ENCODE measurements around the gene PARD3. TPM values are rescaled to one million over a fixed set of nuclear protein-coding genes. Genes with fewer than 3 reads are reported as not detected.
A peak's percentile ranks its signal among the peaks of the same experiment; 100 is the strongest.

Gene PARD3
- polyA plus RNA-seq, 2 of the 4 experiments (the other 2 are of a cell fraction), result 110 to 200 TPM

GRCh38 chr10:34507217-34507616, 307.9 kb downstream of the PARD3 start:
- FAIRE-seq, result no peak
- Histone ChIP-seq H3K9me3 (no peaks in the 10 kb centered on the region), H3K4me2 (peak overlapping the region; percentile 9; the same call in 1 of the 3 replicates), H3K4me1 (peaks cover 60% of the 10 kb centered on the region), H3K4me3 (no peak overlapping the region), H3K27ac (peak overlapping the region; percentile 19 to 68; a peak in 4 of 6 replicates)
- no peak for TF ChIP-seq FOSL2 (IDR thresholded peaks at IDR 0.05)
- no peak for TF ChIP-seq FOSL2 (CRISPR knock-in tag; IDR thresholded peaks at IDR 0.05)
- TF ChIP-seq MAX (IDR thresholded peaks at IDR 0.05), result no peak
- TF ChIP-seq HOXA7 (CRISPR knock-in tag; IDR thresholded peaks at IDR 0.05), result no peak
- TF ChIP-seq BHLHE40 (IDR thresholded peaks at IDR 0.05; ENCODE audit: low read depth, low read length), result no peak
- TF ChIP-seq E2F6 (IDR thresholded peaks at IDR 0.05; ENCODE audit: borderline replicate concordance, low read depth), result no peak
- no peak for TF ChIP-seq ELK1 (IDR thresholded peaks at IDR 0.05; ENCODE audit: low read depth, low read length)
- no peak for TF ChIP-seq USF2 (IDR thresholded peaks at IDR 0.05)
- TF ChIP-seq CEBPB (IDR thresholded peaks at IDR 0.05), result no peak
- no peak for TF ChIP-seq PHF8 (IDR thresholded peaks at IDR 0.05; ENCODE audit: borderline replicate concordance, low read depth)
- no peak for TF ChIP-seq ZSCAN20 (CRISPR knock-in tag; IDR thresholded peaks at IDR 0.05)
- TF ChIP-seq CTCF (IDR thresholded peaks at IDR 0.05), result no peak
- no peak for TF ChIP-seq SMC3 (IDR thresholded peaks at IDR 0.05)
- TF ChIP-seq HMGXB4 (CRISPR knock-in tag; IDR thresholded peaks at IDR 0.05; ENCODE audit: borderline replicate concordance), result no peak
- TF ChIP-seq KDM5A (IDR thresholded peaks at IDR 0.05), result no peak
- no peak for TF ChIP-seq EP300 (IDR thresholded peaks at IDR 0.05)
- TF ChIP-seq HOXB5 (CRISPR knock-in tag; IDR thresholded peaks at IDR 0.05), result no peak
- TF ChIP-seq HEYL (CRISPR knock-in tag; IDR thresholded peaks at IDR 0.05), result no peak
- no peak for TF ChIP-seq POLR2AphosphoS2 (conservative IDR thresholded peaks at IDR 0.05; ENCODE audit: low read length)
- TF ChIP-seq ATOH8 (CRISPR knock-in tag; IDR thresholded peaks at IDR 0.05; ENCODE audit: low read depth), result no peak
- ATAC-seq, result no peak
- DNase-seq (ENCODE audit: low read depth in 1 of 2, low spot score in 1 of 2), result no peak
- CTCF ChIA-PET, result no interaction called here
- WGBS (ENCODE audit: missing lambda C conversion rate), result 69% methylated on average over 3 of the region's 3 CpGs
- POLR2A ChIA-PET, result interaction anchor here (0.9 kb wide), 1 partner anchor 21 kb away, joined by 5 read pairs; no protein-coding TSS in a partner anchor

All from A549 (cell line).